GM12865 (cell line): ENCODE measurements around the gene CRISPLD2.

ENCODE experiments used
- DNase-seq: peaks from one replicate; pipeline ENCODE4 v3.0.0; 2010; ENCODE audit warnings: low read depth
- H3K4me3 ChIP-seq: 2 replicates; pipeline ENCODE4 v1.5.1; 2011; ENCODE audit warnings: mild to moderate bottlenecking, low read depth, low read length, control low read depth
- CTCF ChIP-seq: IDR thresholded peaks from 2 replicates; pipeline ENCODE4 v1.5.1; 2011; ENCODE audit warnings: low read length, control low read depth, low read depth, inconsistent platforms; ENCODE audit not compliant: insufficient read depth; ENCODE audit errors: missing control alignments

The CRISPLD2 gene

GRCh38 chr16:84819644-84820304 lies at the start of gene CRISPLD2:
CRISPLD2 (plus strand) TSS chr16:84819985; CDS start chr16:84838496, 18,511 bp downstream.
- H3K4me3 ChIP-seq = no peak within 1 kb of the TSS
- DNase-seq = peak; percentile 20
- no peak for TF ChIP-seq CTCF

DNA sequence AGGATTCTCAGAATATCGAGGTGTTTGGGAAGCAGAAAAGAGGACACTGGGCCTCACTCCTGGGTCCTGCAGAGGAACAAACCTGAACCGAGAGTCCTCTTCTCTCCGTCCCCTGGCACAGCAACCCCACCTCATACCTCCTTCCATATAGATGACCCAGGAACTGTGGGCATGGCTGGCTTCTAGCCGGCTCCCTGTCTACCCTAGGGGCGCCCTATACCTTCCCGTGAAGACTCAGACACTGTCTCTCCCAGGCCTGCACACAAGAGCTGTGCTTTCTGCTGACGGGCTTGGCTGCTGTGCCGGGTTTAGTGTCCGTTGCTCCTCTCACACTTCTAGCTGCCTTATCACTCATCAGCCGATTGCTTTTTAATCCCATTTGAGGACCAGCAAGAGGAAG lies 46.5 kb upstream of the CRISPLD2 start:
- no peak for TF ChIP-seq CTCF
- H3K4me3 ChIP-seq = no peak overlapping the region
- no peak for DNase-seq

DNA sequence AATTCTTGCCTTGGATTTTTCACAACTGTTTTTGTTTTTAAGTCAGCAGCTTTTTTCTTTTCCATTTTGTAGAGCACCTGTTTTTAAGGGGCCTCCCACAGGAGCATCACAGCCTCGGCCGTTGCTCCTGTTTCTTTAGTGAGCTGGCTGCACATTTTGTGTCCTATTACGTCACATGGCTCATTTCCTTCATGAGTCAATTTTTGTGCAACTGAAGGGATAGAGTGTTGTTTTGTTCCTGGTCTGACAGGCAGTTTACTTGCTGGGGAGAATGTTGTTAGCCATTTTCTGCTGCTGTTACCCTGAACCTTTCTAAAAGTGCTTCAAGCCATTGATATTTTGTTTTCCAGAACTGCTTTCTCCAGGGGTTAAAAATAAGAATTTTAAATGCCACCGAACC lies 45.0 kb upstream of the CRISPLD2 start:
- no peak overlapping the region for H3K4me3 ChIP-seq
- DNase-seq = no peak

DNA sequence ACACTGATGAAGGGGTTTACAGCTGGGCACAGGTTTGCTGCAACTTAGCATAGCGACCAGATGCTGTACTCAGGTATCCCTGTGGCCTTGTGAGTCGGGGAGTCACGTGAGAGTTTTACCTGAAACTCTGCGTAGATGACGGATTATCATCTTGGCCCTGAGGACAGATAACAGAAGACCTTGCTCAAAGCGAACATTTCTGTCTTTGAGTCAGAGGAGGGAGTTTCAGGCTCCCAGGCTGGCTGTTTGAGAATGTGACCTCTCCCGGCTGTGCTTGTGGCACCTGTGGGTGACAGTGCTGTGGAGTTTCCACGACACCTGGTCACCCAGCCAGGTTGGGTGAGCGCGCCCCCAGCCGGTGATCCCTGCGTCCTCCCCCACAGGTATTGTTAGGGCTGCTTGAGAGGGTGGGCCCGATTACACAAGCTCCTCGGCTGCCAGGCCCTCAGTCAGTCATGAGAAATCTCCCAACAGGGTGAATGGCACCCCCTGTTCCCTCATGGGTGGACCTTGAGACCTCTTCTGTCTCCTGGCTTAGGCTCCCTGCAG lies 44.4 kb upstream of the CRISPLD2 start:
- no peak for DNase-seq
- TF ChIP-seq CTCF = no peak
- no peak overlapping the region for H3K4me3 ChIP-seq

More for the DNA sequence above, 45.0 kb upstream of the CRISPLD2 start:
- TF ChIP-seq CTCF = no peak

DNA sequence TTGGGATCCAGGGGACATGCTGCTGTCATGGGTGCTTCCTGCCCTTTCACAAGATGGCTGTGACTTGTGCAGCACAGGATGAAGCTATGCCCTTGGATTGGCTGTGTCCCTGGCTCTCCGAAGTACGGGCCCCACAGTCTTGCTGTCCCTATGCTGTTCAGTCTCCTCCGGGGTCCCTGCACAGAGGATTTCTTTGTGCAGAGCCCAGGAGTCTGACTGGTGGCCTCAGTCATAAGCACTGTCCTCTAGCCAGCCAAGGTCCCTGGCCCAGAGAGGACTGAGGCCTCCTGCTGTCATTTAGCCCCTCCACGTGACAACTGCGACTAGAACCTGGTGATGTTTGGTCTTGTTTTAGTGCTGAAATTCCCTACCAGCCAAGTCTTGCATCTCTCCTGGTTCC lies 42.4 kb upstream of the CRISPLD2 start:
- no peak for TF ChIP-seq CTCF
- H3K4me3 ChIP-seq = no peak overlapping the region
- DNase-seq = no peak

DNA sequence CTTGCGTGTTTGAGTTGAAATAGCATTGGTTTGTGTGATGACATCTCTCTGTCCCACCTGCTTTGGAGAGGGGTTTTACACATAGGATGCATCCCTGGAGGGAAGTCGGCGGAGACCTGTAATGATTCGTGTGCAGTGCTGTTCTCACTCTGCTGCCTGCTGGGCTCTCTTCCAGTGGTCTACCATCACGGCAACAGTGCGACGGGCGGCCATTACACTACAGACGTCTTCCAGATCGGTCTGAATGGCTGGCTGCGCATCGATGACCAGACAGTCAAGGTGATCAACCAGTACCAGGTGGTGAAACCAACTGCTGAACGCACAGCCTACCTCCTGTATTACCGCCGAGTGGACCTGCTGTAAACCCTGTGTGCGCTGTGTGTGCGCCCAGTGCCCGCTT lies 41.1 kb upstream of the CRISPLD2 start:
- DNase-seq = no peak
- TF ChIP-seq CTCF = no peak
- no peak overlapping the region for H3K4me3 ChIP-seq

GRCh38 chr16:84780063-84780462 lies 39.7 kb upstream of the CRISPLD2 start:
- no peak for DNase-seq
- no peak for TF ChIP-seq CTCF
- no peak overlapping the region for H3K4me3 ChIP-seq
